Measurements from ENCODE around the gene ELAVL3. TPM values are rescaled to one million over a fixed set of nuclear protein-coding genes. Genes with fewer than 3 reads are reported as not detected.
A peak's percentile ranks its signal among the peaks of the same experiment; 100 is the strongest.
"Not testable (repeated sequence)": the region's sequence is repeated elsewhere in the genome, so short reads cannot be mapped to it uniquely, and the experiment has no call there.

Gene ELAVL3
- total and polyA plus RNA-seq, 2 donors from 2014 or later: 0.22 TPM; not detected in 1

DNA sequence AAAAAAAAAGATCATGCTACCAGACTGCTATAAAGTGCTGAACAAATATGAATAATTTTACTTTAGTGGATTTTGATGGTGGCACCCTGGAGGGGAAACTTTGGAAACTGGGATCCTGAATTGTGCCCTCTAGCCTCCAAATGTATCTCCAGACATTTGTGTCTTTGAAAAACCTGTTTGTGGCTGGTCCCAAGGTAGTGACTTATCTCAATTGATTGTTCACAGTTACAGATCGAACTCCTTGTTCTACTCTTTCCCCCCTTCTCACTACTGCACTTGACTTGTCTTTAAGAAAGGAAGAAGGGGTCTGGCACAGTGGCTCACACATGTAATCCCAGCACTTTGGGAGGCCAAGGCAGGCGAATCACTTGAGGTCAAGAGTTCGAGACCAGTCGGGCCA is 72.3 kb downstream of the ELAVL3 start:
- no peaks in the 10 kb centered on the region for H3K27me3 ChIP-seq (ENCODE audit: control insufficient read depth, insufficient read depth, low read length)
- H3K4me1 ChIP-seq (ENCODE audit: control insufficient read depth in 2 of 3, insufficient read depth in 2 of 3, low read depth in 1 of 3, low read length in 3 of 3): no peaks in the 10 kb centered on the region
- no peak overlapping the region for H3K27ac ChIP-seq (ENCODE audit: low read depth in 2 of 2, low read length in 2 of 2)
- H3K4me3 ChIP-seq (ENCODE audit: low read length in 3 of 3): no peak overlapping the region
- peak in 1 of 5 donors; percentile 8 for DNase-seq
- no peak overlapping the region for H3K9ac ChIP-seq (ENCODE audit: low read length in 3 of 3)
- FAIRE-seq: no peak
- H3K36me3 ChIP-seq (ENCODE audit: control insufficient read depth in 2 of 3, insufficient read depth in 3 of 3, low read length in 3 of 3): peaks cover 0 to 4% (median 3%) of the 10 kb centered on the region in 3 donors
- intact Hi-C loops (cut with DNase I): no loop called here
- H3K9me3 ChIP-seq (ENCODE audit: control insufficient read depth in 2 of 3, insufficient read depth in 1 of 3, low read length in 3 of 3): no peaks in the 10 kb centered on the region
- TF ChIP-seq, protein P1, sequence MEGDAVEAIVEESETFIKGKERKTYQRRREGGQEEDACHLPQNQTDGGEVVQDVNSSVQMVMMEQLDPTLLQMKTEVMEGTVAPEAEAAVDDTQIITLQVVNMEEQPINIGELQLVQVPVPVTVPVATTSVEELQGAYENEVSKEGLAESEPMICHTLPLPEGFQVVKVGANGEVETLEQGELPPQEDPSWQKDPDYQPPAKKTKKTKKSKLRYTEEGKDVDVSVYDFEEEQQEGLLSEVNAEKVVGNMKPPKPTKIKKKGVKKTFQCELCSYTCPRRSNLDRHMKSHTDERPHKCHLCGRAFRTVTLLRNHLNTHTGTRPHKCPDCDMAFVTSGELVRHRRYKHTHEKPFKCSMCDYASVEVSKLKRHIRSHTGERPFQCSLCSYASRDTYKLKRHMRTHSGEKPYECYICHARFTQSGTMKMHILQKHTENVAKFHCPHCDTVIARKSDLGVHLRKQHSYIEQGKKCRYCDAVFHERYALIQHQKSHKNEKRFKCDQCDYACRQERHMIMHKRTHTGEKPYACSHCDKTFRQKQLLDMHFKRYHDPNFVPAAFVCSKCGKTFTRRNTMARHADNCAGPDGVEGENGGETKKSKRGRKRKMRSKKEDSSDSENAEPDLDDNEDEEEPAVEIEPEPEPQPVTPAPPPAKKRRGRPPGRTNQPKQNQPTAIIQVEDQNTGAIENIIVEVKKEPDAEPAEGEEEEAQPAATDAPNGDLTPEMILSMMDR (IDR thresholded peaks at IDR 0.05; ENCODE audit: borderline replicate concordance, extremely low read depth, insufficient read depth): no peak

DNA sequence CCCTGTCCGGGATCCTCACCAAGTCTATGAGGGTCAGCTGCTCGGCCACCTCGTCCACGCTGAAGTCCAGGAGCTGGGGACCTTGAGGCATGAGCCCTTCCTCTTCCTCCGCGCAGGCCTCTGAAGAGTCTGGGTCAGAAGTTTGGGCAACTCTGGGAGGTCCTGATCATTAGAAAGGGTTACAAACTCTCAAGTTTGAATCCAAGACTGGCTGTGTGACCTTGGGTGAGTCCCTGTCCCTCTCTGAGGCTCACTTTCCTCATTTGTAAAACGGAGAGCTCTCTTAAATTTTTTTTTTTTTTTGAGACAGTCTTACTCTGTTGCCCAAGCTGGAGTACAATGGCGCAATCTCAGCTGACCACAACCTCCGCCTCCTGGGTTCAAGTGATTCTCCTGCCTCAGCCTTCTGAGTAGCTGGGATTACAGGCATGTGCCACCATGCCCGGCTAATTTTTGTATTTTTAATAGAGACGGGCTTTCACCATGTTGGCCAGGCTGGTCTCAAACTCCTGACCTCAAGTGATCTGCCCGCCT is 74.1 kb downstream of the ELAVL3 start:
- DNase-seq: peak in 1 of 5 donors; percentile 22
- not testable (repeated sequence) for H3K4me3 ChIP-seq (ENCODE audit: low read length in 3 of 3)

DNA sequence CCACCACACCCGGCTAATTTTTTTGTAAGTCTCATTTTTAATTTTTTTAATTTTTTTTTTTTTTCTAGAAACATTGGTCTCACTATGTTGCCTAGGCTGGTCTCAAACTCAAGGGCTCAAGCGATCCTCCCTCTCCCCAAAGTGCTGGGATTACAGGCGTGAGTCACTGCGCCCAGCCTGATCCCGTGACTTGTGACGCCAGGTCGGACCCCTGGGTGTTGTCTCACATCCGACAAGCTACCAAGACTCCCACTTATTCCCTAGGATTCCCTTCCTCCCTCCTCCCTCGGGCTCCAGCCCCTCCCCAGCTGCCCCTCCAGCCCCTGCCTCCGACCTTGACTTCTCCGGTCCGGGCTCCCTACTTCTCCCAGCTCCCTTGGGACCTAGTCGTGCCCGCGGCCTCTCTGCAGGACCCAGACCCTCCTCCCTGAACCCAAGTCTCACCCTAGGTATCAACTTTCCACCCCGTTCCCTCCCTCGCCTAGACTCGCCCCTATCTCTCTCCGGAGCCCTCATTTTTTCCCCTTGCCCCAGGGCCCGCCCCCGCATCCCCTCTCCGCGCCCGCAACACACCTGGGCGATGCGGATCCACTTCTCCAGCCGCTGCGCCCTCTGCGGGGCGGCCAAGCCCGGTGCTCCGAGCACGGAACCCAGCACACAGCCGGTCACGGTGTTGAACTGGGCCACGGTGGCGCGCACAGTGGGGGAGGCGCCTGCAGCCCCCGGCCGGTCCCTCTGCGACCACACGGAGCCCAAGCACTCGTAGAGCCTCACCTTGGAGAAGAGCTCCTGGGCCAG is 74.8 kb downstream of the ELAVL3 start:
- FAIRE-seq: no peak
- TF ChIP-seq, protein P1 (IDR thresholded peaks at IDR 0.05; ENCODE audit: borderline replicate concordance, extremely low read depth, insufficient read depth): no peak
- intact Hi-C loops (cut with DNase I): no loop called here
- DNase-seq: peak in 3 of 5 donors; percentile 58 to 72 (median 59)
- no peaks in the 10 kb centered on the region for H3K9me3 ChIP-seq (ENCODE audit: control insufficient read depth in 2 of 3, insufficient read depth in 1 of 3, low read length in 3 of 3)
- H3K4me1 ChIP-seq (ENCODE audit: control insufficient read depth in 2 of 3, insufficient read depth in 2 of 3, low read depth in 1 of 3, low read length in 3 of 3): no peaks in the 10 kb centered on the region
- no peak overlapping the region for H3K9ac ChIP-seq (ENCODE audit: low read length in 3 of 3)
- H3K27me3 ChIP-seq (ENCODE audit: control insufficient read depth, insufficient read depth, low read length): no peaks in the 10 kb centered on the region
- H3K4me3 ChIP-seq (ENCODE audit: low read length in 3 of 3): no peak overlapping the region
- H3K36me3 ChIP-seq (ENCODE audit: control insufficient read depth in 2 of 3, insufficient read depth in 3 of 3, low read length in 3 of 3): peaks cover 0 to 9% (median 4%) of the 10 kb centered on the region in 3 donors
- H3K27ac ChIP-seq (ENCODE audit: low read depth in 2 of 2, low read length in 2 of 2): no peak overlapping the region

More for the DNA sequence above, 74.1 kb downstream of the ELAVL3 start:
- H3K27ac ChIP-seq (ENCODE audit: low read depth in 2 of 2, low read length in 2 of 2); H3K4me1 ChIP-seq (ENCODE audit: control insufficient read depth in 2 of 3, insufficient read depth in 2 of 3, low read depth in 1 of 3, low read length in 3 of 3); H3K9me3 ChIP-seq (ENCODE audit: control insufficient read depth in 2 of 3, insufficient read depth in 1 of 3, low read length in 3 of 3); FAIRE-seq; H3K36me3 ChIP-seq (ENCODE audit: control insufficient read depth in 2 of 3, insufficient read depth in 3 of 3, low read length in 3 of 3); H3K9ac ChIP-seq (ENCODE audit: low read length in 3 of 3); H3K27me3 ChIP-seq (ENCODE audit: control insufficient read depth, insufficient read depth, low read length); intact Hi-C loops (cut with DNase I): not testable (repeated sequence)

DNA sequence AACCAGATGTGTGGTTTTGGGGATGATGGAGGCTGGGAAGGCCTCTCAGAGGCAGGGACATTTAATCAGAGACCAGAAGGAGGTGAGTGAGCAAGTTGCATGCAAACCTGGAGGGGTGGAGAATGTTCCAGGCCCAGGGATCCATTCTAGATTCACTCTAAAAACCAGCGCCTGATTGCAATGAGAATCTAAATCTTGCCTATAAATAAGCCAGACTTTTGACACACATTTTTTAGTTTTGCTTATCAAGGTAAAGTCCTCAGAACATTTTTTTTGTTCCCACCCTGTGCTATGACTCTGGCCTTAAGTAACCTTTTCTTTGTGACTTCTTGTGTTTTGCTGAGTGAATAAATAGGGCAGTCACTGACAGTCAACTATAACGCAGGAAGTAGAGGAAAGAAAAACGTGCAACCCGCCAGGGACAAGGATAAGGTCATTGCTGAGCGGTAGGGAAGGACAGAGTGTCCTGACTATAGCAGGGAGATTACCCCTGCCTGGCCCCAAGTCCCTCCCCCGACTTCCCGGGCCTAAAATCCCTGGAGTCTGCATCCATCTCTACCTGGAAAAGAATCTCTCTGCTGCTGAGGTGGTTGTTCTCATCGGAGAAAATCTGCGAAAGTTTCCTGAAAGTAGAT is 76.1 kb downstream of the ELAVL3 start:
- peaks cover 0 to 12% (median 4%) of the 10 kb centered on the region in 3 donors for H3K36me3 ChIP-seq (ENCODE audit: control insufficient read depth in 2 of 3, insufficient read depth in 3 of 3, low read length in 3 of 3)

More for the DNA sequence above, 76.1 kb downstream of the ELAVL3 start:
- H3K4me3 ChIP-seq (ENCODE audit: low read length in 3 of 3): no peak overlapping the region
- TF ChIP-seq, protein P1 (IDR thresholded peaks at IDR 0.05; ENCODE audit: borderline replicate concordance, extremely low read depth, insufficient read depth): no peak
- DNase-seq (no peak), FAIRE-seq (no peak)
- H3K27me3 ChIP-seq (ENCODE audit: control insufficient read depth, insufficient read depth, low read length): no peaks in the 10 kb centered on the region
- H3K4me1 ChIP-seq (ENCODE audit: control insufficient read depth in 2 of 3, insufficient read depth in 2 of 3, low read depth in 1 of 3, low read length in 3 of 3): no peaks in the 10 kb centered on the region
- intact Hi-C loops (cut with DNase I): no loop called here
- H3K9me3 ChIP-seq (ENCODE audit: control insufficient read depth in 2 of 3, insufficient read depth in 1 of 3, low read length in 3 of 3): no peaks in the 10 kb centered on the region
- H3K27ac ChIP-seq (ENCODE audit: low read depth in 2 of 2, low read length in 2 of 2): no peak overlapping the region
- H3K9ac ChIP-seq (ENCODE audit: low read length in 3 of 3): no peak overlapping the region

Measured in kidney (tissue), 14 donors.